HG03175 (cell line): Measurements from ENCODE around the gene KRTAP19-3.
"Not testable (repeated sequence)": the region's sequence is repeated elsewhere in the genome, so short reads cannot be mapped to it uniquely, and the experiment has no call there.

Experiments
- ATAC-seq: cut with Tn5 transposase; IDR thresholded peaks from one replicate; pipeline ENCODE4 v1.9.1; 2021; ENCODE audit warnings: mild to moderate bottlenecking, moderate library complexity; ENCODE audit not compliant: unreplicated experiment

Gene KRTAP19-3

DNA sequence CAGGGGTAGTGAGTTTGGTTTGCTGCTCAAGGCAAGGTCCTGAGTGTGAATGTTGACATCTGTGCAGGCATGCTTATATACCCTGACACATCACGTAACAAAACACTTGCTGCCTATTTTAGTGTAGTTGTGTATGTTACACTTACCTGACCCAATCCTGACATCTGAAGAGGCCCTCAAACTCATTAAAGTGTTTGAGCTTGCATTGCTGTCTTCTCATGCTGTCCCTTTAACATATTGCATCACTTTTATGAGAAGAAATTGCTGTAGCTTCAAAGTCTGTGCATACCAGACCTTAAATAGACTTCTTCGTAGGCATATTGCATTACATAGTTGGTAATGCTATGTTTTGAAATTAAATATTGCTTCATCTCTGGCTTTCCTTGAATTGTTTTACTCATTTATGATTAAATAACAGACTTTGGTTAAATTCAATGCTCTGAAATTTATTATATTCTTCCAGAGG lies at the start of gene KRTAP19-3:
KRTAP19-3 (minus strand) TSS at position 51 of the 466 bp plus-strand sequence. CDS start 56 bp downstream, outside the sequence.
- no peak for ATAC-seq

DNA sequence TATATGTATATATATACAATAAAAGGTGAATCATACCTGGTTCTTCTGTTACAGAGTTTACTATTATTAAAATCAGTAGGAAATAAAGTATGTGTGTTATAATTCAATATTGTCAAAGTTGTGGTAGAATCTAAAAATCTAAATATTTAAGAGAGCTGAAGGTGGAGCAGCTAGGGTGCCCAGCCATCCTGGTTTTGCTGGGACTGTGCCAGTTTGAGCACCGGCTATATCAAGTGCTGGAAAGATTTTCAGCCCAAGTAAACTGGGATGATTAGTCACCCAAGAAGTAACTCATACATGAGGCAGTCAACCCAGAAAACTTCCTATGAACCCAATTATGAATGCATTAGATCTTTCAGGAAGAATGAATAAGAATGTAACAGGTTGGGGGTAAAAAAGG lies 27.1 kb upstream of the KRTAP19-3 start:
- no peak for ATAC-seq

DNA sequence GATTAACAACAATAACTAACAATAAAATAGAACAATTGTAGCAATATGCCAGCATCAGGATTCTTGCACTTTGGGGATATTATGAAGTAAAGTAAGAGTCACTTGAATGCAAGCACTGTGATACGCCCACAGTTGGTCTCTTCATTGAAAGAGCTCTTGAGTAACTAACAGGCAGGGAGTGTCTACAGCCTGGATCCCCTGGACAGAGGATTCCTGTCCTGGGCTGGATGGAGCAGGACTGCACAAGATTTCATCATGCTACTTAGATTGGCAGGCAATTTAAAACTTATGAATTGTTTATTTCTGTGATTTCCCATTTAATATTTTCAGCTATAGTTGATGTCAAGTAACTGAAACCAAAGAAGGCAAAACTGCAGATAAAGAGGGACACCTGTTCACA lies 23.9 kb upstream of the KRTAP19-3 start:
- ATAC-seq = no peak

DNA sequence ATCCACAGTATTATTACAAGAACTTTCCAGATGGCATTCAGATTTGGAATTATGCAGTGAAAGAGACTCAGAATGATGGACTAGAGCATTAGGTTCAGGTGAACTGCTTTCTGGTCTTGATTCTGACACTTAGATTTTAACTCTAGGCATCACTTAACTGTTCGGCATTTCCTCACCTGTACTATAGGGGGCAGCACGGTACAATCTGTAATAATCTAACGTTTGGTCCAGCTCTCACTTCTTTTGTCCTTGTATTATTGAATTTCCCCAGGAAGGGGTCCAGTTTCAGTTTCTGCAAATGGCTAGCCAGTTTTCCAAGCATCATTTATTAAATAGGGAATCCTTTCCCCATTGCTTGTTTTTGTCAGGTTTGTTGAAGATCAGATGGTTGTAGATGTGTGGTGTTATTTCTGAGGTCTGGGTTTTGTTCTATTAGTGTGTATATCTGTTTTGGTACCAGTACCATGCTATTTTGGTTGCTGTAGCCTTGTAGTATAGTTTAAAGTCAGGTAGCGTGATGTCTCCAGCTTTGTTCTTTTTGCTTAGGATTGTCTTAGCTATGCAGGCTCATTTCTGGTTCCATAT lies 13.9 kb upstream of the KRTAP19-3 start:
- ATAC-seq = not testable (repeated sequence)

DNA sequence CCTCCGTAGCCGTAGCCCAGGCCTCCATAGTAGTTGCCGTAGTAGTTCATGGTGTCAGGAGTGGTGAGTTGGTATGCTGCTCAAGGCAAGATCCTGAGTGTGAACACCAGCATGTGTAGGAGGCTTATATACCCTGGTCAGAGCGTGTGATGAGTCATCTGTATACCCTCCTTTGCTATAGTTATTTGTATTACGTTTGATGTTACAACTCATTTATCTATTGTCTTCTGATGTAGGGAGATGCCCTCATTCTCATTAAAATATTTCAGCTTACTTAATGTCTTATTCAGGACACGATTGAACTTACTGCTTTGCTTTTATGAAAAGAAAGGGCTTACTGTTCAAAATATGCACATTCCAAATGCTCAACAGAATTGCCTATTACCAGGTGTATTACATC lies 10.2 kb upstream of the KRTAP19-3 start, which contains the start of gene KRTAP19-5:
KRTAP19-5 (minus strand) TSS at position 101 of the 400 bp plus-strand sequence; CDS start at position 50, 51 bp downstream.
- ATAC-seq = no peak

DNA sequence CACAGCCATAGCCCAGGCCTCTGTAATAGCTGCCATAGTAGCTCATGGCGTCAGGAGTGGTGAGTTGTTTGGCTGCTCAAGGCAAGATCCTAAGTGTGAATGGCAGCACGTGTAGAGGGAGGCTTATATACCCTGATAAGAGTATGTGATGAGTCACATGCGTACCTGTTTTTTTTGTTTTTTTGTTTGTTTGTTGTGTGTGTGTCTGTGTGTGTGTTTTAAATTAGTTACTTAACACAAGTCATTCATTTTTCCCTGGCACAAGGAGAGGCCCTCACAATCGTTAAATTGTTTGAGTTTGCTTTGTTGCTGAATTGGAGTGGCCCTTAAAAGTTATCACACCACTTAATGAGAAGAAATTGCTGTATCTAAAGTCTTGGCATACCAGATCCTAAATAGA lies 5.3 kb upstream of the KRTAP19-3 start, which contains the start of gene KRTAP19-4:
KRTAP19-4 (minus strand) TSS at position 101 of the 400 bp plus-strand sequence; CDS start at position 46, 55 bp downstream.
- ATAC-seq = no peak

DNA sequence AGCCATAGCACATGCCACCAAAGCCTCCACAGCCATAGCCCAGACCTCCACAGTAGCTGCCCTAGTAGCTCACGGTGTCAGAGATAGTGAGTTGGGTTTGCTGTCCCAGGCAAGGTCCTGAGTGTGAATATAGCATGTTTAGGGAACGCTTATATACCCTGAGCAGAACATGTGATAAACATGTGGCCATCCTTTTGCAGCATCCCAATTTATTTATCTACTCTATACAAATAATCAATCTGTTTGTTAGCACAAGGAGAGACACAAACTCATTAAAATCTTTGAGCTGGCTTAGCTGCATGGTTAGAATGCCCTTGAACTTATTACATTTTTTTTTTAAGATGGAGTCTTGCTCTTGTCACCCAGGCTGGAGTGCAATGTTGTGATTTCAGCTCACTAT lies 4.5 kb downstream of the KRTAP19-3 start, which contains the start of gene KRTAP19-2:
KRTAP19-2 (minus strand) TSS at position 101 of the 400 bp plus-strand sequence; CDS start at position 13, 88 bp downstream.
- no peak for ATAC-seq

DNA sequence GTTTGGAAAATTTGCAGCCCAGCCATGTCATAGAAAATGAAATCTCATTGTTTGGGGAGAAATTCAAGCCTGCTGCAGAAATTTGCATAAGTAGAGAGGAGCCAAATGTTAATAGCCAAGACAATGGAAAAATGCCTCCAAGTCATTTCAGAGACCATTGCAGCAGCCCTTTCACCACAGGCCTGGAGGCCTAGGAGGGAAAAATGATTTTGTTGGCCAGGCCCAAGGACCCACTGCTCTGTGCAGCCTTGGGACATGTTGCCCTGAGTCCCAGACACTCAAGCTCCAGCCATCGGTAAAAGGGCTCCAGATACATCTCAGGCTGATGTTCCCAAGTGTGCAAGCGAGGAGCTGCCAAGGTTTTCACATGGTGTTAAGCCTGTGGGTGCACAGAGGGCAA lies 5.6 kb downstream of the KRTAP19-3 start:
- no peak for ATAC-seq

DNA sequence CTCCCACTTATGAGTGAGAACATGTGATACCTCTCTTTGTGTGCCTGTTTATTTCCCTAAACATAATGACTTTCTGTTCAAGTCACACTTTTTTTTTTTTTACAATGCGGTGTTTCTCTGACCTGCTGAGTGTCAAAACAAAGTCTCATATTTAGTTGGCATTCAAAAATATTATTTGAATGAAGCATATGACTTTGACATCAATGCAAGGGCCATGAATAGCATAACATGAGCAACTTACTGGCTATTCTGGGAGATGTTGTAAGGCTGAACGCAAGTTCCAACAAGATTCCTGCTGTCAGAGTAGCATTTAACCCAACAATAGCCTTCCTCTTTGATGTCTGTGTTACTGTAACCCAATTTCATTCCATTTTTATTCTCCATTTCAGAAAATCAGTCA lies 9.7 kb downstream of the KRTAP19-3 start:
- ATAC-seq = no peak

DNA sequence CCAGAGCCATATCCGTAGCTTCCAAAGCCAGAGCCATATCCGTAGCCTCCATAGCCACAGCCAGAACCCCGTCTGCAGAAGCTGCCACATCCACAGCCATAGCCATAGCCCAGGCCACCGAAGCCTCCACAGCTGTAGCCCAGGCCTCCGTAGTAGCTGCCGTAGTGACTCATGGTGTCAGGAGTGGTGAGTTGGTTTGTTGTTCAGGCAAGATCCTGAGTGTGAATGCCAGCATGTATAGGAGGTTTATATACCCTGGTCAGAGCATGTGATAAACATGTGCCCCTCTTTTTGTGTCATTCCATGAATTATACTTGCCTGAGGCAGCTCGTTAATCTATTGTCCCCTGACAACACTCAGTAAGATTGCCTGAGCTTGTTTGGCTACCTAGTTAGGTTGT lies 11.7 kb downstream of the KRTAP19-3 start, which contains the start of gene KRTAP19-1:
KRTAP19-1 (minus strand) TSS at position 223 of the 400 bp plus-strand sequence; CDS start at position 173, 50 bp downstream.
- no peak for ATAC-seq

DNA sequence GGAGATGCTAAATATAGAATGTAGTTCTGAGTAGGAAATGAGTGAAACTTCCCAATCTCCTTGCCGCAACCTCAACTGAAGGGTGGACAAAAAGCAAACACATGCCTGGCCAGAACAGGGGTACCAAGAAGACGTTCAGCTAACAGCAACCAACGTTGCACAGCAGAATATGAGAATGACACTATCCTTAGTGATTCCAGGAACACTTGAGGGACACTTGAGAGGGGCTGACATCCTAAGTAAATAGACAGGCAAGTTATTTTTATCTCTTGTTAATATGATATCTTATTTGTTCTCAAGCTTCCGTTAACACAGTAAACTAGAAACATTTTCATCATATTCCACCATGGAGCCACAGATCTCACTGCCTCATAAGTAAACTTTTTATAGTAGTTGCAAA lies 12.6 kb downstream of the KRTAP19-3 start:
- ATAC-seq = no peak

DNA sequence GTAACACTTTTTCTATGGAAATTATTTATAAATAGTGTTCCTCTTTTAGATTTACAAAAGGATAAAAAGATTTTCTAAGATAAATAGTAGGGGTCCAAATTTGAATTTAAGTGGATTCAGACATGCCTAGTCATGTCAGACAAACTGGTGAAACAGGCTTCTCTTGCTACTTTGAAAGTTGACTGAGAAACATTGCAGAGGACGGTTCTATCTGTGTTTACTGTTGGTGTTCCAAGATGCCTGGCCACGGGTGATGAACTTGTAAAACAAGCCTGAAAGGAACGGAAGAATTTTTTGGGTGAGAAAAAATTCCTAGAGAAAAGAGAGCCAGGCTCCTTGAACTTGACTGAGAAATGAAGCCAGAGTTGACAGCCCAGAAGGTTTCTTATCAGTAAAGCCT lies 13.8 kb downstream of the KRTAP19-3 start:
- no peak for ATAC-seq

DNA sequence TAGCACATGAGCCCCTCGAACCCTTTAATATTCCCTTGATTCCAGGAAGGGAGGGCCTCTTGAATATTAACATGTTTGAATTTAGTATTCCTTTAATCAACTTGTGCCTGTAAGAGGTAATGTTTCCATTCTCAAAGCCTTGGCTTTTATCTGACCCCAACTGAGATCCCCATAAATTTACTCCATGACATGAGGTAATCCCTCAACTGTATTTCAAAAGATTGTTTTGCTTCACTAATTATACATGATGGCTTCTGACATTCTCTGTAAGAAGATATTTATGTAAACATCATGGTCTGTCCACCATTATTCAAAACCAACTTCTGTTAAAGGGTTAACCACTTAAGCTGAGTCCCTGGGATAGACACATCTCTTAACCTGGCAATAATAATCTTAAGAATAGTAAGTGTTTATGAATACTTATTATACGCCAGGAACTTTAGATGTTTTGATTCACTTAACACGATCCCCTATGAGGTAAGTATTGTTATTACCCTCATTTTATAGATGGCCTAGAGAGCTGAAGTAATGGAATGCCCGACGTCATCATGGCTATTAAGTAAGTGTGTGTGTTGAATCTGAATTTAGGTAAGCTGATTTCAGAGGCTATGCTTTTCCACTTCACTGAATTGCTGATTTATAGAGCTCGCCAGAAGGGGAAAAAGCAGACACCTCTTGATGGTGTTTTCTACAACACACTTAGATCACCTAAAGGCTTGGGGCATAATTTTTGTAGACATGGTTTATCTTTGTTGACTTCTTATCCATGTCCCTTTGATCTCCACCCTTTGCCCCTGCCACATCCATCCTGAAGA lies 22.7 kb downstream of the KRTAP19-3 start:
- no peak for ATAC-seq

DNA sequence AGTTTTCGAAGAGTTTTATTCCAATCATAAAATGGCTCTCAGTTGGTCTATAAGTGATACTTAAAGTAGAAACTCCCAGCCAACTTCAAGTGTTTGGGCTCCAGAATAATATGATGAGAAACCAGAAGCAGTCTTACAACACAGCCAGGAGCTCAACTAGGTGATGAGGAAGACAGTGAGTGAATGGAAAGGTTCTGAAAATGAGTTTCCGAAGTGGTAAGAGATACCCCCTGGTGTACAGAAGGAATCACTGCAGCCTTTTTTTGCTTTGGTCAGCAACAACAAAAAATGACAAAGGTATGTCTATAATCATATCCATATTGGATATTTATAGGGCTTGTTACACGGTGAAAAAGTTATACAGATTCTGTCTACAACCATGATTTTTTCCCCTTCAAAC lies 28.1 kb downstream of the KRTAP19-3 start:
- ATAC-seq = no peak

DNA sequence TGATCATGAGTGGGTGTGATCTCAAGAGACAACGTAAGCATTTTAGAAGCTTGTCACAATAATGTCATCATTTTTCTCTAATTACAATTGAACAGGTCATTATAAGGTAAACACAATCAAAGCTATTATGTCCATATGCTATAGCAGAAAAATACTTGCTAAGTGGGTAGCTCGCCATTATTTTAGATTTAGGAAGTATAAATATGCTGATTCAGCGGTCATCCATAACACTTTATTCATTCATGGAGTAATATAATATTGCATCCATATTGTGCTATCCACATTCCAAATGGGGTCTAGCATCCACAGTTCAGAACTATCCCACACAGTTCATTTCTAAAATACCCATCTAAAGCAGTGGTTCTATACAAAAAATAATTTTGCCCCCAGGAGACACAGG lies 43.3 kb downstream of the KRTAP19-3 start:
- no peak for ATAC-seq

DNA sequence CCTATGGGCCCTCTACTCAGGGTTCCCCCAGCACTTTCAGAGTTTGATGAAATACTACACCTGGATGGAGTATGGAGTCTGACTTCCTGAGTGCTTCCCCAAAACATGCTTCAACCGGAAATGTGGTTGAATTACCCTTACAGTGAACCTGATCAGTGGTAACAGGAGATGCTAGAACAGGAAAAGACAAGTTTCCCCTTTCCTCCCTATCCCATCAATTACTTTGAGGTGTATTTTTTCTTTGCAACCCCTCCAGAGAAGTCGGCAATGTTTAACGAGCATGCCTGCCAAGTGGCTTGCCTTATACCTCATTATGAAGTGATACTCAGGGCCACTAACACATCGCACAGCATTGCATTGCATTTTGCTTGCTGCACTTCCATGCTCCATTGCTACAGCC lies 44.8 kb downstream of the KRTAP19-3 start:
- no peak for ATAC-seq

DNA sequence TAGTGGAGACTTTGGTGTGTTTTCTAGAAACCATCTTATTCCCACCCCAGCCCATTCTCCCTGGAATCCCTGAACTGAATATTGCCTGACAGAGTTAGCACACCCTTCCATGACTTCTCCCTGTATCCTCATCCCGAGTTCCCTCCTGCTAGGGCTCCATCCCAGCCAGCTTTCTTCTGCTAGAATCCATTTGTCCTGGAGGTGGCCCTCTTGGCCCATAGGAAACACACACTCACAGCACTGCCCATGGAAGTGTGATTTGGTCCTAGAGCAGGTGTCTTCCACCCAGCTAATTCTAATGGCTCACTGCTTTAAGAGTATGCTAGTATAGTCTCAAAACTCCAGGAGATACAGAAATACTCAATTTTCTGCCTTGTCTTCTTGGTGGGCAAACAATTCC lies 47.6 kb downstream of the KRTAP19-3 start:
- ATAC-seq = no peak

DNA sequence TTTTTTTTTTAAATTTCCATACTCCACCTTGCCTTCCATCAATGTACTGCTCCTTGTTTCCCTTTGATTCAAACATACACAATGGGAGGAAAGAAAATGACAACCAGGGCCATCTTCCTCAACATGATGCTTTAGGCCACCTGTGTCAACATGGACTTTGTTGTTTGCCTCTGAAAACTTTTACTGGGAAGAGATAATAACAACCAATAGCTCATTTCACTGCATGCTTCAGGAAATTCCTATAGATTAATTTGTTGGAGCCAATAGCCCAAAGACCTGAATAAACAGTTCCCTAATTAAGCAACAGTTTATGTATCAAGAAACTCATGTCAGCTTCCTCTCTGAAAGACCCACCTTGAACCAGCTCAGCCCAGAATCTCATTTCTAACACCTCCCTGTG lies 48.6 kb downstream of the KRTAP19-3 start:
- no peak for ATAC-seq
